Measurements from ENCODE around the gene CHURC1.
A peak's percentile ranks its signal among the peaks of the same experiment; 100 is the strongest.

Gene CHURC1

DNA sequence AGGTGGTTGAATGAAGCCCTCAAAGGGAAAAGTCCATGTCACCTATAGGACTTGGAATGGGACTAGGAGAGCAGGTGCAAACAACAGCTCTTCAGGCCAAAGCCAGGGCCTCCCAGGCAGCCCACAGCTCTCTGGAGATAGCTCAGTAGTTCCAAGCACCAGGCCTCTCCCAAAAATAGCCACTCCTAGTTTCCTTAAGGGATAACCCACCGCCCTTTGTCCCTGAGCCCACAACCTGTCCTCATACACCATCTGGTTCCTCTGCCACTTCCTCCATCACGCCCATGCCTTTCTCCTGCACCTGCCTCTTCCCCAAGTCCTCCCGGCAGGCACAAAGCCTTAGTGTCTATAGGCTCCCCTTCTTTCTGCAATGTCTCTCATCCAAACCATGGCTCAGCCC lies 55.8 kb downstream of the CHURC1 start:
- TF ChIP-seq, protein P1, sequence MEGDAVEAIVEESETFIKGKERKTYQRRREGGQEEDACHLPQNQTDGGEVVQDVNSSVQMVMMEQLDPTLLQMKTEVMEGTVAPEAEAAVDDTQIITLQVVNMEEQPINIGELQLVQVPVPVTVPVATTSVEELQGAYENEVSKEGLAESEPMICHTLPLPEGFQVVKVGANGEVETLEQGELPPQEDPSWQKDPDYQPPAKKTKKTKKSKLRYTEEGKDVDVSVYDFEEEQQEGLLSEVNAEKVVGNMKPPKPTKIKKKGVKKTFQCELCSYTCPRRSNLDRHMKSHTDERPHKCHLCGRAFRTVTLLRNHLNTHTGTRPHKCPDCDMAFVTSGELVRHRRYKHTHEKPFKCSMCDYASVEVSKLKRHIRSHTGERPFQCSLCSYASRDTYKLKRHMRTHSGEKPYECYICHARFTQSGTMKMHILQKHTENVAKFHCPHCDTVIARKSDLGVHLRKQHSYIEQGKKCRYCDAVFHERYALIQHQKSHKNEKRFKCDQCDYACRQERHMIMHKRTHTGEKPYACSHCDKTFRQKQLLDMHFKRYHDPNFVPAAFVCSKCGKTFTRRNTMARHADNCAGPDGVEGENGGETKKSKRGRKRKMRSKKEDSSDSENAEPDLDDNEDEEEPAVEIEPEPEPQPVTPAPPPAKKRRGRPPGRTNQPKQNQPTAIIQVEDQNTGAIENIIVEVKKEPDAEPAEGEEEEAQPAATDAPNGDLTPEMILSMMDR (IDR thresholded peaks at IDR 0.05; ENCODE audit: insufficient read depth, low read length, missing control alignments) = no peak
- POLR2A ChIA-PET = interaction anchor here (1.5 kb wide), 1 partner anchor 430 kb away, joined by 4 read pairs; the partner anchor contains the start of gene HSPA2
- CTCF ChIA-PET = interaction anchor here (0.7 to 9.1 kb wide), 4 partner anchors 10 to 50 kb away, joined by 3 to 111 read pairs (median 3); partner anchors contain the start of gene FNTB
- no peak for DNase-seq (ENCODE audit: low read depth, low spot score)
- H3K4me3 ChIP-seq (ENCODE audit: low read depth, low read length) = no peak overlapping the region

DNA sequence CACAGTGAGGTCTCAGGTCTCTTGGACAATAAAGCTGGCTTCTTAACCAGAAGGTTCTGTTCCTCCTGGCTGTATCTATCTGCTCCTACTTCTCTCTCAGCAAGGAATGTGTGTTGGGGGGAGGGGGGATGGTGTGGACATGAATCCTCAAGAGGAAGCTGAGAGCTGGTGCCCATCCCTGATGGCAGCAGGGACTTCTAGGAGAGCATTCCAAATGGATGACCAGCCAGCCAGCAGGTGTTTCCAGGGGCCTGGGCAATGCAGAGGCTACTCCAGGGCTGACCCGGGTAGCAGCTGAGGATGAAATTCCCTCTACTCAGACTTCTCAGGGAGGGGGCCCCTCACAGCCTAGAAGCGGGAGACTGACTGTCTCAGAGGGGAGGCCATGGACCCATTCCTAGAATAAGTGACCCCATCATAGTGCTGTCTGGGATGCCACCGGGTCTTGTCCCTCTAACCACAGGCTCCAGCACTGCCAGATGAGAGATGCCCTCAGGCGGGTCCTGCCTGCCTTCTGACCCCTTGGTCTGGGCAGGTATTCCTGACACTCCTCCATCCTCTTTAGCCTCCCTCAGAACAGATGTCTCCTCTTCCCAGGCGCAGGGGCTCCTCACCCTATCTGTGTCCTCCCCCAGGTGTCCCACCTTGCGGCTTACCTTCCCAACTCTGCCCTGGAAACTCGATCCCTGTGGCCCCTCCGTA lies 56.7 kb downstream of the CHURC1 start:
- POLR2A ChIA-PET = interaction anchor here (0.7 to 1.5 kb wide), 2 partner anchors 9 to 430 kb away, joined by 3 to 4 read pairs; partner anchors contain the start of gene HSPA2
- no peak for DNase-seq (ENCODE audit: low read depth, low spot score)
- CTCF ChIA-PET = interaction anchor here (0.7 to 9.1 kb wide), 5 partner anchors 8 to 79 kb away, joined by 3 to 111 read pairs (median 3); partner anchors contain the start of gene FNTB

DNA sequence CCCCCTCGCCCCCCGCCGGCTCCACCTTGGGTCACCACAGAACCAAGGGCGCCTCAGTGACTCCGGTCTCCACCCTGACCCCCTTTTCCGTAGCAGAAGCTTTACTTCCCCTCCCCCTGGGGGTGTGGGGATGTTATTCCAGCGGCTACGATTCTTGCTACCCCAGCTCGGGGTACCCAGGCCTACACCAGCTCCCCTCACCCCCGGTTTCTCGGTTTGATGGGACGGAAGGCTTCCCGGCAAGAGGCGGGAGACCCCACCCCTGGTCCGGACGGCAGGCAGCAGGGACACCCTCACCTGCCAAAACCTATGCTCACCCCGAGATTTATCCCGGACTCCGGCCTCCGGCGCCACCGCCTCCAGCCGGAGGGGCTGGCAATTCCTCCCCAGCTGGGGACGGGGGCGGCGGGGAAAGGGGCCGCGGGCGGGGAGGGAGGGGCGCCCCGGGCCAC lies 57.3 kb downstream of the CHURC1 start:
- H3K4me3 ChIP-seq (ENCODE audit: low read depth, low read length) = peak overlapping the region; percentile 76
- ChIA-PET CTCF (interaction anchor here (0.7 to 9.1 kb wide), 4 partner anchors 9 to 49 kb away, joined by 3 to 111 read pairs (median 3); partner anchors contain the start of gene FNTB), POLR2A (interaction anchor here (0.7 to 1.5 kb wide), 2 partner anchors 8 to 431 kb away, joined by 3 to 4 read pairs; partner anchors contain the start of gene HSPA2)
- TF ChIP-seq, protein P1 (IDR thresholded peaks at IDR 0.05; ENCODE audit: insufficient read depth, low read length, missing control alignments) = no peak
- DNase-seq (ENCODE audit: low read depth, low spot score) = no peak

More for the DNA sequence above, 56.7 kb downstream of the CHURC1 start:
- H3K4me3 ChIP-seq (ENCODE audit: low read depth, low read length) = peak overlapping the region; percentile 76
- TF ChIP-seq, protein P1 (IDR thresholded peaks at IDR 0.05; ENCODE audit: insufficient read depth, low read length, missing control alignments) = no peak

DNA sequence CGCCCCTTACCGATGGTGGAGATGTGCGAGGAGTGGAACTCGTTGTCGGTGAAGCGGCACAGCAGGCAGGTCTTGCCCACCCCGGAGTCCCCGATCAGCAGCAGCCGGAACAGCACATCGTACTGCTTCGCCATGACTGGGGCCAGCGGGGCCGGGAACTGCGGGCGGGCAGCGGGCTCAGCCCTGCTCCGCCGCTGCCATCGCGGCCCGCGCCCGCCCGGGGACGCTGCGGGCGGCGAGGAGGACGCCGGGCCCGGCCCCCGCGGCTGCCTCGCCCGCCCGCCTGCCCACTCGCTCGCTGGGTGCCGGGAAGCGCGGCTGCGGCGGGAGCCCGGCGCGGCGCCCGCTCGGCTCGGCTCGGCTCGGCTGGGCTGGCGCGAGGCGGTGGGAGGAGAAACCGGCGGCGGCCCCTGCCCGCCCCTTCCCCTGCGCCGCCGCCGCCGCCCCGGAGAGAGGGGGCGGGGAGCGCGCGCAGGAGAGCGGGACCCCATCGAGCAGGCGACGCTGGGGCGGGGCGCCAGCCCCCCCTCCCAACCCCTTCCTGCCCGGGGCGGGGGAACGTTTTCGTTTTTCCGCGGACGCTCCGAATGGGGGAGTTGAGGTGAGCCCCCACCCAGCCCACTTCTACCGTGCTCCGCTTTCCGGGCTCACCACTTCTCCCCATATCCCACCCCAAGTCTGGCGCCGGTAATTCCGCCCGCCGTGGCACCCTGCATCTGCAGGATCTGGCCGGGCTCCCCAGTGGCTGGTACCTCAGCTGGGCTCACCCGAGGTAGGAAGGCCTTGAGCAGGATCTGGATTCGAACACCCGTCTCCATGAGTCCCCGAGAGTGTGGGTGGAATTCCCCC lies 57.9 kb downstream of the CHURC1 start, which contains the start of gene RAB15:
Gene RAB15 (minus strand): TSS at position 394 of the 849 bp plus-strand sequence. CDS start 260 bp downstream, at position 134.
- DNase-seq (ENCODE audit: low read depth, low spot score) = no peak
- CTCF ChIA-PET = interaction anchor here (0.7 to 9.1 kb wide), 3 partner anchors 9 to 19 kb away, joined by 3 to 111 read pairs (median 3); partner anchors contain the start of gene FNTB
- POLR2A ChIA-PET = interaction anchor here (0.7 kb wide), 1 partner anchor 7 kb away, joined by 3 read pairs; no protein-coding TSS in a partner anchor
- TF ChIP-seq, protein P1 (IDR thresholded peaks at IDR 0.05; ENCODE audit: insufficient read depth, low read length, missing control alignments) = no peak
- H3K4me3 ChIP-seq (ENCODE audit: low read depth, low read length) = peak within 1 kb of the TSS; percentile 76

DNA sequence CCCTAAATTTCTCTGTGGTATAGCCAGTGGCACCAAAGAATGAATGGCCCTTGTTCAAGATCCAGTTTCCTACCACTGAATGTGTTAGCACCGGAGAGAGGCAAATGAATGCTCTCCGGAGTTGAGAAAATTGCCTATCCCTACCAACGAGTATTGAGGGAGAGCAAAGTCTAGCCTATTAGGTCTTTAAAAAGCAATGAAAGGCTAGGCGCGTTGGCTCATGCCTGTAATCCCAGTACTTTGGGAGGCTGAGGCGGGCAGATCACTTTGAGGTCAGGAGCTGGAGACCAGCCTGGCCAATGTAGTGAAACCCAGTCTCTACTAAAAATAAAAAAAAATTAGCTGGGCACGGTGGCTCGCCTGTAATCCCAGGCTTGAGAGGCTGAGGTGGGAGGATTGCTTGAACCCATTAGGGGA lies 58.8 kb downstream of the CHURC1 start:
- TF ChIP-seq, protein P1 (IDR thresholded peaks at IDR 0.05; ENCODE audit: insufficient read depth, low read length, missing control alignments) = no peak
- H3K4me3 ChIP-seq (ENCODE audit: low read depth, low read length) = no peak overlapping the region
- CTCF ChIA-PET = interaction anchor here (9.1 kb wide), 1 partner anchor 11 kb away, joined by 111 read pairs; the partner anchor contains the start of gene FNTB
- DNase-seq (ENCODE audit: low read depth, low spot score) = no peak
- POLR2A ChIA-PET = no interaction called here

All from AG04449 (cell line).